GM19395 (cell line): ENCODE data around the gene PPT2.

Experiments
- ATAC-seq: cut with Tn5 transposase; IDR thresholded peaks from one replicate; pipeline ENCODE4 v1.9.1; 2021; ENCODE audit warnings: mild to moderate bottlenecking, moderate library complexity; ENCODE audit not compliant: unreplicated experiment

Gene PPT2

GRCh38 chr6:32153564-32154513 lies at the start of gene PPT2:
Gene PPT2 (plus strand): TSS chr6:32154141. CDS start chr6:32154595, 454 bp downstream.
- no peak for ATAC-seq

- ATAC-seq = no peak
Measured at GRCh38 chr6:32105433-32105832, 48.5 kb upstream of the PPT2 start.

GRCh38 chr6:32107406-32107805 lies 46.5 kb upstream of the PPT2 start:
- ATAC-seq = no peak

GRCh38 chr6:32108094-32108627 lies 45.8 kb upstream of the PPT2 start:
- no peak for ATAC-seq

- no peak for ATAC-seq
Measured at GRCh38 chr6:32108727-32109113, 45.2 kb upstream of the PPT2 start.

GRCh38 chr6:32109114-32109764 lies 44.7 kb upstream of the PPT2 start, which contains the start of gene TNXB:
Gene TNXB (minus strand): TSS chr6:32109338. CDS start chr6:32098198, 11,140 bp downstream.
- no peak for ATAC-seq

GRCh38 chr6:32109765-32110160 lies 44.2 kb upstream of the PPT2 start:
- ATAC-seq = no peak

- no peak for ATAC-seq
Measured at GRCh38 chr6:32110632-32111031, 43.3 kb upstream of the PPT2 start.

GRCh38 chr6:32111424-32112066 lies 42.4 kb upstream of the PPT2 start:
- no peak for ATAC-seq

GRCh38 chr6:32112431-32112980 lies 41.4 kb upstream of the PPT2 start:
- no peak for ATAC-seq

GRCh38 chr6:32113386-32114352 lies 40.3 kb upstream of the PPT2 start:
- ATAC-seq = no peak

GRCh38 chr6:32114796-32115195 lies 39.1 kb upstream of the PPT2 start:
- no peak for ATAC-seq

GRCh38 chr6:32115623-32116022 lies 38.3 kb upstream of the PPT2 start:
- ATAC-seq = no peak

GRCh38 chr6:32116674-32117073 lies 37.3 kb upstream of the PPT2 start:
- no peak for ATAC-seq

- ATAC-seq = no peak
Measured at GRCh38 chr6:32117461-32117860, 36.5 kb upstream of the PPT2 start.

- ATAC-seq = no peak
Measured at GRCh38 chr6:32118782-32119628, 34.9 kb upstream of the PPT2 start.

- no peak for ATAC-seq
Measured at GRCh38 chr6:32120573-32121059, 33.3 kb upstream of the PPT2 start.

- no peak for ATAC-seq
Measured at GRCh38 chr6:32123681-32124080, 30.3 kb upstream of the PPT2 start.

- no peak for ATAC-seq
Measured at GRCh38 chr6:32126880-32127279, 27.1 kb upstream of the PPT2 start.
